Measurements from ENCODE around the gene TRAK2.

TRAK2 gene

GRCh38 chr2:201353116-201353515, 98.1 kb downstream of the TRAK2 start:
- DNase-seq, result no peak

- DNase-seq, result no peak
Observed at GRCh38 chr2:201350879-201351278, 100.4 kb downstream of the TRAK2 start.

- DNase-seq, result no peak
Observed at GRCh38 chr2:201349601-201350000, 101.7 kb downstream of the TRAK2 start.

- DNase-seq, result no peak
Observed at GRCh38 chr2:201348758-201349157, 102.5 kb downstream of the TRAK2 start.

- no peak for DNase-seq
Observed at GRCh38 chr2:201347138-201347537, 104.1 kb downstream of the TRAK2 start.

GRCh38 chr2:201345625-201346213, 105.5 kb downstream of the TRAK2 start:
- no peak for DNase-seq

- no peak for DNase-seq
Observed at GRCh38 chr2:201344663-201345366, 106.4 kb downstream of the TRAK2 start.

GRCh38 chr2:201343559-201343958, 107.7 kb downstream of the TRAK2 start:
- DNase-seq, result no peak

- no peak for DNase-seq
Observed at GRCh38 chr2:201342923-201343322, 108.3 kb downstream of the TRAK2 start.

- DNase-seq, result no peak
Observed at GRCh38 chr2:201329409-201329808, 121.8 kb downstream of the TRAK2 start.

GRCh38 chr2:201327678-201328077, 123.6 kb downstream of the TRAK2 start:
- no peak for DNase-seq
